SK-N-MC (cell line): ENCODE measurements around the gene ALDH3B2.

ENCODE experiments used
- EZH2 ChIP-seq: fragments of 200-600 bp; sonication (generic); IDR thresholded peaks from one replicate; pipeline ENCODE4 v1.6.1; 2017; ENCODE audit warnings: antibody characterized with exemption
- POLR2AphosphoS5 ChIP-seq: IDR thresholded peaks from 2 replicates; pipeline ENCODE4 v1.6.1; 2012; ENCODE audit warnings: mild to moderate bottlenecking, low read depth, low read length, borderline replicate concordance

DNA sequence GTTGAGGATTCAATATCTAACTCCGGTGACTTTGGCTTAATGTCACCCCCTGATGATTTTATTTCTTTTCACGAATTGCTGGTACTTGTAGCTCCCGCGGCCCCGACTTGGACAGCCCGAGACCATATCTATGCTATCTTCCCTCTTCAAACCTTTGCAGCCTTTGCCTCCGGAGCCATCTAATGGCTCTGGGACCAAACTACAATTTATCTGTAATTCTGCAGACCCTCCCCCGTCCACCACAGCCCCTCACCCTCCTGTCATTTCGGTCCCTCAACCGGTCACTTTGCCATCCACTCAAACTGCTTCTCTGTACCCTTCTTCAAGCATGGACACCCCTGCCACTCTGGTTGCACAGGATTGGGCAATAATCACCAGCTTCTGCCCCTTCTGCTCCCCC is 25.7 kb upstream of the ALDH3B2 start:
- no peak for TF ChIP-seq EZH2
- no peak for TF ChIP-seq POLR2AphosphoS5
